ENCODE measurements around the gene ZBTB20.
"Not testable (repeated sequence)": the region's sequence is repeated elsewhere in the genome, so short reads cannot be mapped to it uniquely, and the experiment has no call there.

Gene ZBTB20

DNA sequence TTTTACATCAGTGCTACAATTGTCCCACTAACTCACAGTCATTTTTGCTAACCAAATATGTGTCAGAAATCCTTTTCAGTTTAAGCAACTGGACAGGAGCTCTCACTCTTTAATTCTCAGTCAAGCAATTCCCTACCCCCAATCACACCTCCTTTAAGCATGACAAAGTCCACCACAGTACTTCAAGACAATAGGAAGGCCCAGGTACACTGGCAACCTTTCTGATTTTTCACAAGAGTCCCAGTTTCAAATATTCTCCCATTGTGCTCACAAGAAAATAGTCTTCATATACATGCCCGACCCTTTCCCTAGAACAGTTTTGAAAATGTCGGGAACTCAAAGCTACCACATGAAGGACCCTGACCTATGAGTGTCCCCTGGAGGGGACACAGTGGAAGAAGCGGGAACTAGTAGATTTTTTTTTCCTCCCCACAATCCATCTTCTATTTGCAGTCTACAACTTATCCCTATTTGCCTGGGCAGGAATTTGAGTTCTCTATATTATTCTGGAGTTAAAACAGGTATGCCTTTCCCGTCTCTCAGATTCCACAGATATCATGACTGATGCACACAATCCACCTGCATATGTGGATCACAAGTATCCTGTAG is 439.7 kb downstream of the ZBTB20 start:
- no peak for DNase-seq

DNA sequence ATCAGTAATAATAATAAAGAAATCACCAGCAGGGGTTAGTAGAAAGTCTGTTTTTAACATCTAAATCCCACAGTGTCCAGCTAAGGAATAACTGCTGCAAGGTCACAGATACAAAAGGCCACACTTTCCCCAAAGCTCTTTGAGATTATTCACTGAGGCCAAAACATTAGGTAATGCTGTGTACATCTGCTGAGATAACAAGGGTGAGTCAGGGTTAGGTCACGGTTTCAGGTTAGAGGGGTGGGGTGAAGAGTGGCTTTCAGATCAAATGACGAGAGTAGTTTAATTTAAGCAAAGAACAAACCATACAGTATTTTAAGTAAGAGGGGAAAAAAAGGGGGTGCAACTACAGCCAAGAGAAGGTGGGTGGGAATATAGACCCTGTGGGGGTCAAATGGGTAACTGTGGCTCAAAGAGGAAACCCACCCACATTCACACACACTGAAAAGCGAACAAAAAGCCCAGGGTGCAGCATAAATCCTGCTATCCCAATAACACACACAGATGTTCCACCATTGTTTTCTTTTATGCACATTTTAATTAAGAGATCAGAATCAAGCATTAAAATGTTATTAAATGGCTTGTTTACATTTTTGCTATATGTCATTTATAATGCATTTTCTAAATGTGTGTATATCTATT is 440.4 kb downstream of the ZBTB20 start:
- no peak for DNase-seq

DNA sequence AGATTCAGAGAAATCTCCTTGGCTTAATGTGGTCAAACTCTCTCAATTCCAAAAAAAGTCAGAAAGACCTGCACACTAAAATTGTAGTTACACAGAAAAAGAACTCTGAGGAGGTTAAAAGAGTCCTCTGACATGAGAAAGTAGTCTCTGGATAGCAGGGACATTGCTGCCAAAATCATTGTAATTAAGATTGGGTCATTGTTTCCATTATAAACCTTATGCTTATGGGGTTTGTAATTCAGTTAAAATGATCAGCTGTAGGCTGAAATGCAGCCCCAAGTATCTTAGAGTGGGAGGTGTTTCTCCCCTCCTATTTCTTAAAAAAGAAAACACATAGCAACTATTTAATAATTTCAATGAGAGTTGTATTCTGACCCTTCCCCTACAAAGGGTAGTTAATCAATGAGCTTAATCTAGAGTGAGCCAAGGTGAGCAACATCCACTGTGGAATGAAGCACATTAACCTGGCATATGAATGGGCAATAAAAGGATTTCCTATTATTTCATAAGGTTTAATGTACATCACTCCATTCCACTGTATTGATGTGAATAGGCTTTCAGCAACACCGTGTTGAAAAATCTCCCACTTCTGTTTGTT is 446.4 kb downstream of the ZBTB20 start:
- DNase-seq = no peak

DNA sequence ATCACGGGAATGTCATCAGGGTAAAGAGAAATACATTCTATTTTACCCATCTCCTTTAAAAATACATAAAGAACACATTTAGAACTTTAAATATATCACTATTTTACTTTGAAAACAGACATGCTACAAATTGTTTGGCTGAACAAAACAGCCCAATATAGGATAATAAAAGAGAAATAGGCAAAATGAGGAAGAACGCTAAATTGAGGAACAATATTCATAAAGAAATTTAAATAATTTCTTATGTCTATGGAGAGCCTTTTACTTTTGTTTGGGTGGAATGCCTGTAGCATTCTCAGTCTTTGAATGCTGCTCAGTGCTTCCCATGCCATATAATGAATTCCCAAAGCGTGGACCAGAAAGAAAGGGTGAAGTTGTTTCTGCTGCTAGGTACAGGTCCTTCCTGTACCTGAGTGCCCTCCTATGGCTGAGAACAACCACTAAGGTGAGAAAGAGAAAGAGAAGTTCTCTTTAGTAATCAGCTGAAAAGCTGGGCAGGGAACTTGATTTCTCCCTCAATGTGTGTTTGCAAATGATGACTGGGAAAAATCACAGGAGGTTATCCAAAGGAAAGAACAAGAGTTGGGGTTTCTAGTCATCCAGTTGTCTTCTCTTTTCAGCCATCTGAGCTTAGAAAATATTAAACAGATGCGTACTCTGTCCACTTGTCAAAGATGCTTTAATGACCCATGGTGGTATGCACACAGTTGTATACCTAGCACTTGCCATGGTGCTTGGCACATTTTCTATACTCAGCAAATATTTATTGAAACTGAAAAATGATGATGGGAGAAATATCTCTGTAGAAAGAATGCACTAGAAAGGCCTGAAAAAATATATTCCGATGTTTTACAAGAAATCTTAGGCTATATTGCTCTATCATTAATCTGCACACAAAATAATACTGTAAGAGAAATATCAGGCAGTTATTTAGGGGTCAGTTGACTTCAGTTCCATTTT is 448.7 kb downstream of the ZBTB20 start:
- DNase-seq = no peak

DNA sequence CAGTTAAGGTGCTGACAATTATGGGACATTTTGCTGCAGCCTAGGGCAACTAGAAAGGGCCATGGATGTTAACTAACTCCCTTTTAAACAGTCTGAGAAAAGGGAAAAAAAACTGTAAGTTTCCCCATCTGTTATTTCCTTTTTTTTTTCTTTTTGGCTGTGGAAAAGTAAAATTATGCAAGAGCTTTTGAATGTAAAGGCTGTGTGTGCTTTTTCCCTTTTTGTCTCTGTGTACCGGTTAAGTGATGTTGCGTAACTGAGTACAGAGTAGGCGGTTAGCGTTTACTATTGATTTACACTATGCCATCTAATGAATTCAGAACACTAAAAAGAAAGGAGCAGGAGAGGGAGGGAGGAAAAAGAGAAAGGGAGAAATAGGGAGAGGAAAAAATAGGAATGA is 449.7 kb downstream of the ZBTB20 start:
- DNase-seq = no peak

DNA sequence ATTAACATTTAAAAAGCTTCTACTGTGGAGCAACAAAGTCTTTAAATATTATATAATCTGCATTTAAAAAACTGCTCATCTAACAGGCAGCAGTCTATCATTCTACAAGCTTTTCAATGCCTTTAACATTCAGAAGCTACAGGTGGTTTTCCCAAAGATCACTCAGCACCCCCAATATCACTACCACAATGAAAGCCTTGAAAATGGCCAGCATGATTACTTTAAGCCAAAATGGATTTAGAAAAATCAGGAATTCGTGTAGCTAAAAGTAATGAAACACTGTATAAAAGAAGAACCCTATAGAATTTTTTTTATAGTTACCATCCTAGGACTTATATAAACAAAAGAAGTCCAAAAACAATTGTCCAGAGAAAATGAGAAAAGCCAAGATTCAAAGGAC is 452.8 kb downstream of the ZBTB20 start:
- no peak for DNase-seq

DNA sequence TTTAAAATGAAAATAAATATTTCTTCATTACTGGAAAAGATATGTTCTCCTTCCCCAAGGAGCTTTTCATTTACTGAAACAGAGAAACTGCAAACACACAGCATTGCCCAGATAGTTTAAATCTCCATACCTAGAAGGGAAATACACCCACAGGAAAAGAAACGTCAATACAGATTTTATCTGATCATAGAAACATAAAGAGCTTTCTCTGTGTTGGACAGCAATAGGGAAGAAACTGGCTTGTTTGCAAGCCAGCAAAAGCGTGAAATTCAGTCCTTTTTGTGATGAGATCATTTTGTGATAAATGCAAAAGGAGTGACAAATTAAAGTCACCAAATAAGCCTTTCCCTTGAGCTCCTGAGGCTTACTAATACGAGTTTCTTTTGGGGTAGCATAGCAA is 455.2 kb downstream of the ZBTB20 start:
- DNase-seq = no peak

DNA sequence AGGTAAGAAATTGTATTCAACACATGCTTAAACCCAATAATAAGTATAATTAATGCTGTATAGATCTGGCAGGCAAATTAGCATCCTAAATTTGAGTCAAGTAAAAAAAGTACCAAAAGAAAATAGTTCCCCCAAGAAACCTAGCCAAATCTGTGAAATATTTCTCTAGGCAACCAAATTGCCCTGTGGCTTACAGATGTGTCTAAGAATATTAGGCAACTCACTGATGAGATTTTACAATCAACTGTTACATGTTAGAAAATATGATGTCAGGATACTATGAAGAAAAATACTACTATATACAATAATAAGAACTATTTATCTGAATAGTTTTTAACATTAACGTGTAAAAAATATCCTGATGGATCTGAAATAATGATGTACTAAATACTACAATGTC is 456.2 kb downstream of the ZBTB20 start:
- no peak for DNase-seq

DNA sequence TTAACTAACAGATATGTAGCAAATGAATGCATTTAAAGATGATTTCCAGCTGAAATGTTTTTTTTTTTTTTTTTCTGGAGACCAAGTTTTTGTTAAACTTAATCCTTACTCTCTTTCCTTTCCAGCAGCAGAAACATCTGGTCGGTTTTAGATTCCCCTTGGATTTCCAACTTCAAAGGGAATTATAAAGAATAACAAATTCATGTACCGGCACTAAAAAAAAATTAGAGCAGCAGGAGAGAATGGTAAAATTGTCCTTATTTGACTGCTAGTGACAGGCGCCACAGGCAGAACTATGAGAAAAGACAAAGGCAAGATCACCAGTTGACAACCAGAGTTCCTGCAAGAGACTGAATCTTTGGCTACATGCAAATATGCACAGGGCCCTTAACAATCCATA is 459.9 kb downstream of the ZBTB20 start:
- DNase-seq = no peak

DNA sequence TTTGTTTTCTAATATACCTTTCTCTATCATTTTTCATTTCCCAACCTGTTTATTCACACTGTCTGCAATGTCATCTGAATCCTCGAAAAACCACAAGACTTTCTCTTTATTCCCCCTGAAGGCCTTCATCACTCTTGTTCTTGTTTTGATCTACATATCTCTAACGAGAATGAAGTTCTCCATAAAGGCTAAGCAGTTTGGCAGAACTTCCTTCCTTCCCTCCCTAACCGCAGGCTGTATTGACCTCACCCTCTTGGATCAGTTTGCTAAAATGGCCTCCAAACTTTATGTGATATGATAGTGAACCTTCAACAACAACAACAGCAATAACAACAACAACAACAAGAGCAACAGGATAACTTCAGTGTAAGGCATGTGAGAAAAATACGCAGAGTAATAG is 460.5 kb downstream of the ZBTB20 start:
- DNase-seq = no peak

DNA sequence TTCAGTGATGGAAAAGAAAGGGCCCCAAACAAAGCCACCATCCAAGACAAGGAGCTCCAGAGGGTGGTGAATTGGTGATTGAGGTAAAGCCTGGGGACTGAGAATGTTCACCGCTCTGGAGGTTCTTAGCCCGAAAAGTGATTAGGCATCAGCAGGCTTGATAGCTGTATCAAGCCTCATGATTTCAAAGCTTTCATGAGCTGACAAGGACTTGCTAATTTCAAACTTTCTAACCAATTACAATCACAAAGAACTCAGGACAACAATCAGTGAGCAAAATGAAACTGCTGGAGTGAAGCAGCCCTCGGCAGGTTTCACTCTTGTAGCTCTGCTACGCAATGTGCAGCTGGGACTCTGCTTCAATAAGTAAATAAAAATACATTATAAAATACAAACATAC is 461.9 kb downstream of the ZBTB20 start:
- DNase-seq = no peak

DNA sequence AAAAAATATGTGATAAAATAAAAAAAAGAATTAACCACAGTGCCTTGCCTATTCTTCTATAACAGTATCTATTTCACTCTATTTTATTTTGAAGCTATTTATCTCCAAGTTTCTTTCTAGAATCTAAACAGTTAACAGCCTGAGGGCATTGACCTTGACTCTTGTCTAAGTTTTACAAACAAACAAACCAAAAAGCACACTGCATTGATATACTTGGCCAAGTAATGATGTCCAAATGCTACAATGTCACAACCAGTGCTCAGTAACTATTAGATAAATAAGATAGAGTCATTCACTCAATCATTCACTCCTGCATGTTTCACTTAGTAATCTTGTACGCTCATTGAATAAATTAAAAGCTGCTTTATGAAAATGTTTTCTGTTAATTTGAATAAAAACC is 466.8 kb downstream of the ZBTB20 start:
- no peak for DNase-seq

DNA sequence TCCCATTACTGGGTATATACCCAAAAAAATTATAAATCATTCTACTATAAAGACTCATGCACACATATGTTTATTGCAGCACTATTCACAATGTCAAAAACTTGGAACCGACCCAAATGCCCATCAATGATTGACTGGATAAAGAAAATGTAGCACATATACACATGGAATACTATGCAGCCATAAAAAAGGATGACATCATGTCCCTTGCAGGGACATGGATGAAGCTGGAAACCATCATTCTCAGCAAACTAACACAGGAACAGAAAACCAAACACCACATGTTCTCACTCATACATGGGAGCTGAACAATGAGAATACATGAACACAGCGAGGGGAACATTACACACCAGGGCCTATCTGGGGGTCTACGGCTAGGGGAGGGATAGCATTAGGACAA is 467.3 kb downstream of the ZBTB20 start:
- not testable (repeated sequence) for DNase-seq

DNA sequence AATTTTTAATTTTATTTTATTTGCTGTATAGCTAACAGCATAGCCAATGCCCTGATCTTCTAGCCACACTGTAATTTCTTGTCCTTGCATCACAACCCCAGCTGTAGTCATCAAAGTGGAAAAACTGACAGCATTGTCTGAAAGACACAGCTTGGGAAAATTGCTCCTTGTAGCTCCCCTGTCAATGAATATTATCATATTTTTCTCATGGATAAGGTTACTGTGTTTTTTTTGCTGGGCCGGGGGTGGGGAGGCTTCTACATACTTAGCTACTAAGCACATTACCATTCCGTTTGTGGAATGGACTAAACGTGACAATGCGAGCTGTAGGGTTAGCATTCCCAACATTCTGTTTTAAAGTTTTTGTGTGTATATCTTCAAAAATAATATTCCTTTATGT is 472.0 kb downstream of the ZBTB20 start:
- no peak for DNase-seq

DNA sequence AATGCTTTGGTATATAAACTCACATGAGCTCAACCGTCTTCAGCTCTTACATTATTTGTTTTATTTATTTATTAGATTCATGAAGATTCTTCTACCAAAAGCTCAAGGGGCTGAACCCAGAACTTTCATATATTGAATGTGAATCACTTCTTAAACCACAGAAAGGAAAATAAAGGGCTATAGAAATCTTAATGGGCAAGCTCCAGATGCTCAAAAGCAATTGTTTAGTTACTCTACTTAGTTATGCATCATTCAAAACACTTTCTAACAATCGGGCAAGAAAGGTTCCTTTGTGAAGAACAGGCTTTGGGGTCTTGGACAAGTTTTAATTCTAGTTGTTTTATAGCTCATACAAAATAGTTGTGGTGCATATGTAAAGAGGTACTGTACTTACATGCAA is 473.1 kb downstream of the ZBTB20 start:
- no peak for DNase-seq

DNA sequence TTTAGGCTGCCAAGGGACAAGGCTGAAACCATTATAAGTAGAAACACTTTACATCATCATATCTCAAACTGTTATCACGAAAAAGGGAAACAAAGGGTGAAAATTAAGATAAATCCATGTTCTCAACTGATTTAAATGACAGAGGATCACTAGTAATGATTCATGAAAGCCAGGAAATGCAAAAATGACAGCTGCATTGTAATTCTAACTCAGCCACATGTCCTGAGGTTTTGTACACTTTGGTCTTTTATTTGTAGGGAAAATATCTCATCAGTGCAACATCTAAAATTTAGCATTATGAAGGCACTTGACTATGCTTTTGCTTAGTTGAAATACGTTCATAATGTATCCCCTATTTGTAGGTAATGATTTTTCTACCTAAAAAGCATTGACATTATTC is 473.6 kb downstream of the ZBTB20 start:
- no peak for DNase-seq

DNA sequence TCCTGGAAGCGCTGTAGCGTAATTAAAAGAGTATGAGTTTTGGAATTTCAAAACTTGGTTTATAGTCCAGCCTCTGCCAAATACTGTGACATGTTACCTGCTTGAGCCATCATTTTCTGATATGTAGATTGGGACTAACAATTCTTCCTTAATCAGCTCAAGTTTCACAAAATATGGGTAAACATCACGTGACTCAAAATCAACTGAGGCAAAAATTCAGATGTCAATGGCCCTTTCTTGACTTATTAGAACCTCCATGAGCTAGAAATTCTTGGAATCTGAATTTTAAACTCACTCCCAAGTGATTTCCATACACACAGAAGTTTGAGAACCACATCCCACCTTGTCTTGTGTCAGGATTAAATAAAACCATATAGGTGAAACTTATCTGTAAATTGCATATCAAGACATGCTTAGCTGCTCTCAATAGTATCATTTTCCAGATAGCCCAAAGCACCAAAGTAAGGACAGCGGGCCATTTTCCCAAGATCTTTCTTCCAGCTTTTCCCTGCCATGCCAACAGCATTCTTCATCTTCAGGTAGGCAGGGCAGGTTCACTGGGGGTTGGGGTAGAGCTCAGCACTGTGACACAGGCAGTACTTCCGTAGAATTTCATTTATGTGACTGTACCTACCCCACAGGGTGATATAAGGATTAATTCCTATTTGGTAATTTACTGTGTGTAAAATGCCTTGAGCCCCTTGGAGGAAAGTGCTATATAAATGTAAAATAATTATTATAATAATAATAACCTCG is 474.2 kb downstream of the ZBTB20 start:
- DNase-seq = no peak

DNA sequence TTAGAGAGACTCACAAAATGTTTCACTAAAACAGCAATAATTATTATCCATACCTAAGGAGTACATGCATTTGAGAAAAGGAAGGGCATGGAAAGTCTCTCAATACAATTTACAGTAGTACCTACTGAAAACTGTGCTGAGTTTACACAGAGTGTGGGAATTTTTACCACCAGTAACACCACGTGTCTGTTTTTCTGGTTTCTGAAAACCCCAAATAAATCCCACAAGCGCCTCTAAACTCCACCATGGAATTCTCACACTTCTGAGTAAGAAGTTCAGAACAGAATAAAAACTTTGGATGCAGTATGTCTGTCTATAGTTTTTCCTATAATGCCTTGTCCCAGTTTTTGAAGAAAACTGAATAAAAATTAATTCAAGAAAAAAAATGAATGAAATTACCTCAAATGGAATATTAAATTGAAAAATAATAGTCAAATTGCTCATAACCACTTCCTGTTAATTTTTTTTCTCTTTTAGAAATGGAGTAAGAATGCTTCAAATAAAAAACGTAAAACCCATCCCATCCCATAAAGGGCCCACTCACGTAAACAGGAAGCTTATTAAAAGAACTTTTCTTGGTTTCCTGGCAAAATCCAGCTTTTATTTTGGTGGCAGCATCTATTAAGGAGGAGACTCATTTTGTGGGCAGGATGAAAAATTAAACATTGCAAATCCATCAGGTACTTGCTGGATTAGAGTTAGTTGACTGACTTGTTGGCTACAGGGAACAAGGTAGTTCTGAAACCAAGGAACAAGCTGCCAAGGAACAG is 475.2 kb downstream of the ZBTB20 start:
- no peak for DNase-seq

DNA sequence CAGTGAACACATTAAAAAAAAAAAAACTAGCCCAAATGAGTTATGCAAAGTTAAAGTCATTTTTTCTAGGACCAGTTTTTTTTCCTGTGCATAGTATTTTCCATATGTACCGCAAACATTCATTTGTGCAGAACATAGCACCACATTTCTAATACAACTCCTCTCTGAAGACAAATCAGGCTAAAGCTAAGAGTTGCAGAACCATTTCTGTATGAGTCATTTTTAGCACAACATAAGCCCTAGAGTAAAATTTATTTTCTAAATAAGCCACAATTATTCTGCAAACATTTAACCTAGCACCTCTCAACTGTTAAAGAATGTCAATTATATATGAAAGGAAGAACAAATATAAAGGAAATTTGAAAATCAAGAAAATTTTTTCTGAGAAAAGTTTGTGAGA is 477.5 kb downstream of the ZBTB20 start:
- DNase-seq = no peak

DNA sequence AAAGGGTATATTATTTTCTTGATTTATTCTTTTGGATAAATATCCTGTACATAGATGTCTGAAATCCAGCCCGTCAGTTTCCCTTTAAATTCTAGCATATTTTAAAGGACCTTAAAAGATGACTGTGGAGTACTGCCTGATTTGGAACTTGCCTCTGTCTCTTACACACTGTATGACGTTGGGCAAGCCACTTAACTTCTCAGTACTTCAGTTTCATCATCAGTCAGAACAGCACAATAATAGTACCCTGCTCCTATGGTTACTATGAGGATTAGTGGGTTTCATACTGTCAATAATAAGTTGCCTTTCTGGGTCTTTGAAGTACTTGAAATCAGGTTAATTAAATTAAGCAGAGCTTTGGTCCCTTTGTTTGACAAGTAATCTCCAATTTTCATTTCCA is 479.0 kb downstream of the ZBTB20 start:
- DNase-seq = no peak

DNA sequence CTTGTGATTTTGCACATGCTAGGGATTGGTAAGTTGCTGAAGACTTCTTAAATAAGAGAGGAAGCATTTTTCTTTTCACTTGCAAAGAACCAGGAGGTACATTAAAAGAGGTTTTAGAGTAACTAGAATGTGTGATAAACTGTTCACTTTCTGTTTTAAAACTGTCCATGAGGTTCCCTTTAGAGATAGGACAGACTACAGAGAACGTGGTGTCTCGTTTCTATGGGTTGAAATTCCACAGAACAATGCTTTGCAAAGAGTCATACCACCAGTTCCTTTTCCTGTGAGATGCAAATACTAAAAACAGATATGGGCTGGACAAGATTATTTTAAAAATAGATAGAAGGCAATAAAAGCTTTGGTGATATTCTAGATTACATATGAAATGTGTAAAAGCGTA is 480.5 kb downstream of the ZBTB20 start:
- DNase-seq = no peak

DNA sequence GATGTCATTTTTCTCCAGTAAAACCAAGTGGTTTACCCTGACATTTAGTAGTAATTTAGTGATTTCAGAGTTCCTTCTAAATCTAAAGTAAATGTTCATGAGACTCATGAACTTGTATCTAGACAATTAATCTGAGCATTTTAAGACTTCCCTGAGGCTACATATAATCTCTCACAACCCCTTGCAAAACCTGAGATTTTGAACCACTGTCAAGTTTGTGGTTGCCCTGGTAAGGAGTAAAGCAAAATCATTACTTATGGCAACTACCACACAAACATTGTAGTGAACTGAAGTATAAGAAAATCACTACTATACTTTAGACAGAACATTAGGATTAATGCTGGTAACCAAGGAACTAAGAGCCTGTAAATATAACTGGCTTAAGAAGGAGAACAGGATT is 483.1 kb downstream of the ZBTB20 start:
- DNase-seq = no peak

All from T1000 (cell line).